Measurements from ENCODE around the gene KRTAP10-7. TPM values are rescaled to one million over a fixed set of nuclear protein-coding genes. Genes with fewer than 3 reads are reported as not detected.
A peak's percentile ranks its signal among the peaks of the same experiment; 100 is the strongest.
"Not testable (repeated sequence)": the region's sequence is repeated elsewhere in the genome, so short reads cannot be mapped to it uniquely, and the experiment has no call there.

The KRTAP10-7 gene
- total RNA-seq, 1 donor from 2014 or later: not detected

- ATAC-seq (no peak), DNase-seq (no peak)
- intact Hi-C loops (cut with micrococcal nuclease): no loop called here
Observed at GRCh38 chr21:44602463-44602850, 2.1 kb downstream of the KRTAP10-7 start.

- ATAC-seq (no peak), DNase-seq (no peak)
- intact Hi-C loops (cut with micrococcal nuclease): no loop called here
Observed at GRCh38 chr21:44603109-44603875, 2.9 kb downstream of the KRTAP10-7 start.

- ATAC-seq (no peak), DNase-seq (no peak)
- intact Hi-C loops (cut with micrococcal nuclease): no loop called here
Observed at GRCh38 chr21:44603911-44604310, 3.5 kb downstream of the KRTAP10-7 start.

GRCh38 chr21:44606495-44606894 is 6.1 kb downstream of the KRTAP10-7 start:
- no peak for DNase-seq
- ATAC-seq: no peak
- intact Hi-C loops (cut with micrococcal nuclease): no loop called here

GRCh38 chr21:44609193-44609592 is 8.8 kb downstream of the KRTAP10-7 start:
- DNase-seq (no peak), ATAC-seq (no peak)
- intact Hi-C loops (cut with micrococcal nuclease): no loop called here

- intact Hi-C loops (cut with micrococcal nuclease); ATAC-seq; DNase-seq: not testable (repeated sequence)
Observed at GRCh38 chr21:44610157-44610843, 9.9 kb downstream of the KRTAP10-7 start.

- no peak for ATAC-seq
- intact Hi-C loops (cut with micrococcal nuclease): no loop called here
- no peak for DNase-seq
Observed at GRCh38 chr21:44611551-44611950, 11.2 kb downstream of the KRTAP10-7 start.

GRCh38 chr21:44612029-44612486 is 11.7 kb downstream of the KRTAP10-7 start, which contains the start of gene KRTAP10-8:
Gene KRTAP10-8, plus strand, starts transcription at chr21:44612079. Its CDS starts 22 bp downstream, at chr21:44612101.
- ATAC-seq (no peak), DNase-seq (no peak)
- intact Hi-C loops (cut with micrococcal nuclease): no loop called here

GRCh38 chr21:44612669-44613229 is 12.4 kb downstream of the KRTAP10-7 start:
- DNase-seq (no peak), ATAC-seq (no peak)
- intact Hi-C loops (cut with micrococcal nuclease): no loop called here

GRCh38 chr21:44613386-44614155 is 13.2 kb downstream of the KRTAP10-7 start:
- intact Hi-C loops (cut with micrococcal nuclease): no loop called here
- DNase-seq (no peak), ATAC-seq (no peak)

GRCh38 chr21:44614161-44614631 is 13.8 kb downstream of the KRTAP10-7 start:
- ATAC-seq: no peak
- intact Hi-C loops (cut with micrococcal nuclease): no loop called here
- DNase-seq: no peak

GRCh38 chr21:44614961-44615391 is 14.6 kb downstream of the KRTAP10-7 start:
- intact Hi-C loops (cut with micrococcal nuclease): no loop called here
- no peak for ATAC-seq
- DNase-seq: no peak

- ATAC-seq (no peak), DNase-seq (no peak)
- intact Hi-C loops (cut with micrococcal nuclease): no loop called here
Observed at GRCh38 chr21:44615466-44615865, 15.1 kb downstream of the KRTAP10-7 start.

GRCh38 chr21:44615911-44616590 is 15.7 kb downstream of the KRTAP10-7 start:
- intact Hi-C loops (cut with micrococcal nuclease): no loop called here
- DNase-seq (no peak), ATAC-seq (no peak)

GRCh38 chr21:44616591-44616926 is 16.2 kb downstream of the KRTAP10-7 start:
- no peak for DNase-seq
- intact Hi-C loops (cut with micrococcal nuclease): no loop called here
- ATAC-seq: no peak

- intact Hi-C loops (cut with micrococcal nuclease): no loop called here
- DNase-seq (no peak), ATAC-seq (no peak)
Observed at GRCh38 chr21:44617071-44617501, 16.7 kb downstream of the KRTAP10-7 start.

GRCh38 chr21:44618504-44618903 is 18.1 kb downstream of the KRTAP10-7 start:
- ATAC-seq (peak; percentile 85), DNase-seq (peak; percentile 57)
- intact Hi-C loops (cut with micrococcal nuclease): no loop called here

GRCh38 chr21:44618909-44619308 is 18.5 kb downstream of the KRTAP10-7 start:
- intact Hi-C loops (cut with micrococcal nuclease): no loop called here
- DNase-seq (no peak), ATAC-seq (no peak)

- DNase-seq (no peak), ATAC-seq (no peak)
- intact Hi-C loops (cut with micrococcal nuclease): no loop called here
Observed at GRCh38 chr21:44619886-44620285, 19.5 kb downstream of the KRTAP10-7 start.

All from left ventricle myocardium superior (tissue), 1 donor.